Neural progenitor cell (in vitro differentiated cells): ENCODE data around the gene PPM1N.

Source experiments
- CTCF ChIP-seq: fragments of 200-600 bp; sonication (generic); IDR thresholded peaks from 2 replicates; pipeline ENCODE4 v1.5.1; 2017; ENCODE audit warnings: antibody characterized with exemption, mild to moderate bottlenecking
- EZH2 ChIP-seq: fragments of 200-600 bp; sonication (generic); IDR thresholded peaks from 2 replicates; pipeline ENCODE4 v1.6.1; 2017; ENCODE audit warnings: antibody characterized with exemption, mild to moderate bottlenecking, moderate library complexity
- EZH2phosphoT487 ChIP-seq: fragments of 200-600 bp; sonication (generic); IDR thresholded peaks from 2 replicates; pipeline ENCODE4 v1.6.1; 2017; ENCODE audit warnings: antibody characterized with exemption

GRCh38 chr19:45468803-45469131, 29.5 kb upstream of the PPM1N start:
- no peak for TF ChIP-seq CTCF
- TF ChIP-seq EZH2 = no peak
- no peak for TF ChIP-seq EZH2phosphoT487
